Gastroesophageal sphincter (tissue), 3 donors: ENCODE results near the gene APEH.

ENCODE experiments used
- POLR2A ChIP-seq, 2 donors: fragments of 450-650 bp; IDR thresholded peaks; one replicate each; pipeline ENCODE4 v1.6.1; 2017; ENCODE audit warnings: antibody characterized with exemption in 2 of 2, mild to moderate bottlenecking in 2 of 2, moderate library complexity in 1 of 2
- POLR2AphosphoS5 ChIP-seq: sonication (generic); formaldehyde crosslinking; IDR thresholded peaks from one replicate; pipeline ENCODE4 v1.6.1; 2017; ENCODE audit warnings: antibody characterized with exemption
- TF ChIP-seq, protein P1 (sequence below), 4 experiments: fragments of 200-600 bp in 2 of 4; fragments of 450-650 bp in 2 of 4; sonication (generic) in 1 of 4; IDR thresholded peaks; one replicate each; pipeline ENCODE4 v1.5.1; 2017 to 2019; ENCODE audit warnings: antibody characterized with exemption in 4 of 4, mild to moderate bottlenecking in 2 of 4, moderate library complexity in 2 of 4

DNA sequence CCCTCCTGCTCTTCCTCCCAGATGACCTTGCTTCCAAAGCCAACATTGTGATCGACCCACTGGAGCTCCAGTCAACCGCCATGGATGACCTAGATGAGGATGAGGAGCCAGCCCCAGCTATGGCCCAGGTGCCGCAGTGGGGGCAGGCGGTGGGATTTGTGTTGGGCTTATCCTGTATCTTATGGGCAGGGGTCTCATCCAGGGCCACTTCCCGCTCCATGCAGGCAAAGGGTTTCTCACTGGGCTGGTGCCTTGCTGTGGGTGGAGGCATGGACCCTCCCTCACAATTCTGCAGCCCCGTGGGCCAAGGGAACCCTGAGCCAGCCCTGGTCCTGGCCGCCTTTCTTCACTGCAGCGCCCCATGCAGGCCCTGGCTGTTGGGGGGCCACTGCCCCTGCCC, 30.5 kb downstream of the APEH start:
- TF ChIP-seq POLR2A (IDR thresholded peaks at IDR 0.05) (no peak), POLR2AphosphoS5 (no peak)
- TF ChIP-seq, protein P1, sequence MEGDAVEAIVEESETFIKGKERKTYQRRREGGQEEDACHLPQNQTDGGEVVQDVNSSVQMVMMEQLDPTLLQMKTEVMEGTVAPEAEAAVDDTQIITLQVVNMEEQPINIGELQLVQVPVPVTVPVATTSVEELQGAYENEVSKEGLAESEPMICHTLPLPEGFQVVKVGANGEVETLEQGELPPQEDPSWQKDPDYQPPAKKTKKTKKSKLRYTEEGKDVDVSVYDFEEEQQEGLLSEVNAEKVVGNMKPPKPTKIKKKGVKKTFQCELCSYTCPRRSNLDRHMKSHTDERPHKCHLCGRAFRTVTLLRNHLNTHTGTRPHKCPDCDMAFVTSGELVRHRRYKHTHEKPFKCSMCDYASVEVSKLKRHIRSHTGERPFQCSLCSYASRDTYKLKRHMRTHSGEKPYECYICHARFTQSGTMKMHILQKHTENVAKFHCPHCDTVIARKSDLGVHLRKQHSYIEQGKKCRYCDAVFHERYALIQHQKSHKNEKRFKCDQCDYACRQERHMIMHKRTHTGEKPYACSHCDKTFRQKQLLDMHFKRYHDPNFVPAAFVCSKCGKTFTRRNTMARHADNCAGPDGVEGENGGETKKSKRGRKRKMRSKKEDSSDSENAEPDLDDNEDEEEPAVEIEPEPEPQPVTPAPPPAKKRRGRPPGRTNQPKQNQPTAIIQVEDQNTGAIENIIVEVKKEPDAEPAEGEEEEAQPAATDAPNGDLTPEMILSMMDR (IDR thresholded peaks at IDR 0.05), result no peak
